Endodermal cell (in vitro differentiated cells): ENCODE data around the gene GPR39. TPM values are rescaled to one million over a fixed set of nuclear protein-coding genes. Genes with fewer than 3 reads are reported as not detected.

Source experiments
- DNase-seq: peaks from one replicate; pipeline ENCODE4 v3.0.0-alpha.2; 2017
- H3K27ac ChIP-seq: 2 replicates; pipeline ENCODE4 v1.5.1; 2013; ENCODE audit warnings: mild to moderate bottlenecking, low read depth, low read length, moderate library complexity
- H3K27me3 ChIP-seq: 2 replicates; pipeline ENCODE4 v1.6.1; 2013; ENCODE audit warnings: mild to moderate bottlenecking, low read length, moderate library complexity; ENCODE audit not compliant: insufficient read depth, control insufficient read depth, poor library complexity, severe bottlenecking
- H3K36me3 ChIP-seq: 2 replicates; pipeline ENCODE4 v1.7.0; 2013; ENCODE audit warnings: mild to moderate bottlenecking, low read length, moderate library complexity; ENCODE audit not compliant: control insufficient read depth, insufficient read depth
- H3K4me1 ChIP-seq: one replicate; pipeline ENCODE4 v1.7.0; 2013; ENCODE audit warnings: low read length; ENCODE audit not compliant: control insufficient read depth, insufficient read depth
- H3K4me3 ChIP-seq: 2 replicates; pipeline ENCODE4 v1.5.1; 2013; ENCODE audit warnings: mild to moderate bottlenecking, low read length, moderate library complexity
- H3K9ac ChIP-seq: 2 replicates; pipeline ENCODE4 v1.6.1; 2013; ENCODE audit warnings: mild to moderate bottlenecking, low read length, moderate library complexity; ENCODE audit not compliant: poor library complexity, severe bottlenecking; ENCODE audit errors: extremely low read depth
- H3K9me3 ChIP-seq: 2 replicates; pipeline ENCODE4 v1.6.1; 2013; ENCODE audit warnings: mild to moderate bottlenecking, low read length, moderate library complexity; ENCODE audit not compliant: control insufficient read depth
- H3K27ac Mint-ChIP-seq: 2 replicates; pipeline ENCODE4 v1.8.0; 2020; ENCODE audit warnings: mixed read lengths
- H3K27me3 Mint-ChIP-seq: 2 replicates; pipeline ENCODE4 v1.8.0; 2021; ENCODE audit warnings: mild to moderate bottlenecking, mixed read lengths; ENCODE audit not compliant: insufficient read depth
- H3K36me3 Mint-ChIP-seq: 2 replicates; pipeline ENCODE4 v1.8.0; 2020; ENCODE audit warnings: low read depth, mixed read lengths
- H3K4me1 Mint-ChIP-seq: 2 replicates; pipeline ENCODE4 v1.8.0; 2020; ENCODE audit warnings: mixed read lengths
- H3K4me3 Mint-ChIP-seq: 2 replicates; pipeline ENCODE4 v1.8.0; 2020; ENCODE audit warnings: mild to moderate bottlenecking, moderate library complexity, mixed read lengths
- H3K9me3 Mint-ChIP-seq: 2 replicates; pipeline ENCODE4 v1.8.0; 2020; ENCODE audit warnings: mild to moderate bottlenecking, mixed read lengths
- WGBS, 2 experiments: methylation state at CpG; one replicate each; pipeline versions ENCODE4 v1.1.5 to v1.1.7; 2013; ENCODE audit warnings: missing lambda C conversion rate in 2 of 2, mixed read lengths in 1 of 2; ENCODE audit not compliant: insufficient coverage in 1 of 2, insufficient read length in 1 of 2; 5-methylcytosine and 5-hydroxymethylcytosine counted together
- total RNA-seq, 2 donors: library from RNA; stranded (reverse); fragmentation: NEBNext Ultra II Directional in 1 of 2; extraction: Animal tissue kit (Norgen Biotek cat#: 25700) in 1 of 2; gene quantifications; 2 replicates in 1 of 2; 3 replicates in 1 of 2; pipeline ENCODE4 v1.2.1, GENCODE V29; 2021
- TF ChIP-seq, protein P1 (sequence below): fragments of 200-600 bp; sonication (generic); conservative IDR thresholded peaks from 2 replicates; pipeline ENCODE4 v1.5.0; 2021; ENCODE audit warnings: antibody characterized with exemption, mild to moderate bottlenecking

The GPR39 gene
- total RNA-seq, 2 donors from 2014 or later = 9.4 to 14.6 TPM

DNA sequence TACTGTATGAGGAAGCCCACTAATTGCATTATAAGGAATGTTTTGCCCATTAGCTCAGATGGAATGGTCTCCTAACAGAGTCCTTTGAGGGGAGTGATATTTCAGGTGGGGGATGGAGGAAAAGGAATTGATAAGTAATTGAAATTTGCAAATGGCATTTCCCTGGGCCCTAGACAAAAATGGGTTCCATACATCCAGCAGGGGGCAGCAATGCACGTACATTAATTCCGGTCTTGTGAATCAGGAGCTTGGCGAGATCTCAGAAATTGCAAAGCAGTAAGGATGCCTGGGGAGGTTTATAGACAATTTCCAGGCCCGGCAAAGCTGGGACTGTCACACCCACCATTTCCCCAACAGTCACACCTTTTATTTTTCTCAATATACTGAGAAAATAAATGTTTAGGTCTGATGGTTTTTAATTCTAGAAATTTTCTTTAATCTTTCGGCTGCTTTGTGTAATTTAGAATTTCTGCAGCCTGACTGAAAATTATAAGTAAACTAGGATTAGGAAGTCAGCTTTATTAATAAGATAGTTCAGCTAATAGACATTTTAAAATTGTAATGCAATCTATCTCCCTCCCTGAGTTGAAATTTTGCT lies 130.6 kb downstream of the GPR39 start:
- no peaks in the 10 kb centered on the region for H3K27me3 ChIP-seq
- H3K4me1 Mint-ChIP-seq = peaks cover 15% of the 10 kb centered on the region
- H3K36me3 Mint-ChIP-seq = peaks cover 10% of the 10 kb centered on the region
- H3K9me3 Mint-ChIP-seq = peaks cover 28% of the 10 kb centered on the region
- no peak overlapping the region for H3K9ac ChIP-seq
- H3K36me3 ChIP-seq = no peaks in the 10 kb centered on the region
- peak; percentile 89 for DNase-seq
- H3K9me3 ChIP-seq = peaks cover 46% of the 10 kb centered on the region
- peaks cover 3% of the 10 kb centered on the region for H3K27me3 Mint-ChIP-seq
- TF ChIP-seq, protein P1, sequence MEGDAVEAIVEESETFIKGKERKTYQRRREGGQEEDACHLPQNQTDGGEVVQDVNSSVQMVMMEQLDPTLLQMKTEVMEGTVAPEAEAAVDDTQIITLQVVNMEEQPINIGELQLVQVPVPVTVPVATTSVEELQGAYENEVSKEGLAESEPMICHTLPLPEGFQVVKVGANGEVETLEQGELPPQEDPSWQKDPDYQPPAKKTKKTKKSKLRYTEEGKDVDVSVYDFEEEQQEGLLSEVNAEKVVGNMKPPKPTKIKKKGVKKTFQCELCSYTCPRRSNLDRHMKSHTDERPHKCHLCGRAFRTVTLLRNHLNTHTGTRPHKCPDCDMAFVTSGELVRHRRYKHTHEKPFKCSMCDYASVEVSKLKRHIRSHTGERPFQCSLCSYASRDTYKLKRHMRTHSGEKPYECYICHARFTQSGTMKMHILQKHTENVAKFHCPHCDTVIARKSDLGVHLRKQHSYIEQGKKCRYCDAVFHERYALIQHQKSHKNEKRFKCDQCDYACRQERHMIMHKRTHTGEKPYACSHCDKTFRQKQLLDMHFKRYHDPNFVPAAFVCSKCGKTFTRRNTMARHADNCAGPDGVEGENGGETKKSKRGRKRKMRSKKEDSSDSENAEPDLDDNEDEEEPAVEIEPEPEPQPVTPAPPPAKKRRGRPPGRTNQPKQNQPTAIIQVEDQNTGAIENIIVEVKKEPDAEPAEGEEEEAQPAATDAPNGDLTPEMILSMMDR = peak; percentile 89
- H3K4me3 ChIP-seq = no peak overlapping the region
- no peak overlapping the region for H3K27ac Mint-ChIP-seq
- WGBS, 2 experiments = 0 to 37% methylated on average over 3 to 4 of the region's 5 CpGs
- no peak overlapping the region for H3K27ac ChIP-seq
- no peak overlapping the region for H3K4me3 Mint-ChIP-seq
- peaks cover 6% of the 10 kb centered on the region for H3K4me1 ChIP-seq

- no peak overlapping the region for H3K4me3 Mint-ChIP-seq
- H3K9ac ChIP-seq = no peak overlapping the region
- no peaks in the 10 kb centered on the region for H3K27me3 ChIP-seq
- peak; percentile 20 for DNase-seq
- H3K36me3 ChIP-seq = no peaks in the 10 kb centered on the region
- WGBS, 2 experiments = 90 to 94% methylated on average over 7 to 11 of the region's 11 CpGs
- peaks cover 9% of the 10 kb centered on the region for H3K4me1 ChIP-seq
- H3K27ac Mint-ChIP-seq = no peak overlapping the region
- no peaks in the 10 kb centered on the region for H3K27me3 Mint-ChIP-seq
- TF ChIP-seq, protein P1 = no peak
- peaks cover 7% of the 10 kb centered on the region for H3K9me3 Mint-ChIP-seq
- H3K27ac ChIP-seq = peak overlapping the region; percentile 9
- peaks cover 24% of the 10 kb centered on the region for H3K9me3 ChIP-seq
- H3K4me3 ChIP-seq = no peak overlapping the region
- peaks cover 5% of the 10 kb centered on the region for H3K36me3 Mint-ChIP-seq
- H3K4me1 Mint-ChIP-seq = no peaks in the 10 kb centered on the region
Measured at GRCh38 chr2:132549935-132550670, 133.5 kb downstream of the GPR39 start.

GRCh38 chr2:132550946-132551345 lies 134.3 kb downstream of the GPR39 start:
- 83 to 84% methylated on average over 1 to 2 of the region's 2 CpGs for WGBS, 2 experiments
- Histone ChIP-seq H3K27me3 (no peaks in the 10 kb centered on the region), H3K9me3 (peaks cover 16% of the 10 kb centered on the region), H3K4me1 (peaks cover 9% of the 10 kb centered on the region), H3K36me3 (no peaks in the 10 kb centered on the region), H3K4me3 (no peak overlapping the region), H3K9ac (no peak overlapping the region), H3K27ac (no peak overlapping the region)
- Mint-ChIP-seq H3K27ac (no peak overlapping the region), H3K36me3 (peaks cover 5% of the 10 kb centered on the region), H3K4me3 (no peak overlapping the region), H3K4me1 (no peaks in the 10 kb centered on the region), H3K27me3 (no peaks in the 10 kb centered on the region), H3K9me3 (peaks cover 3% of the 10 kb centered on the region)
- TF ChIP-seq, protein P1 = no peak
- no peak for DNase-seq
